Esophagus squamous epithelium (tissue), 4 donors: ENCODE results near the gene CAPS.

Source experiments
- CTCF ChIP-seq, 6 experiments: fragments of 450-650 bp in 4 of 6; fragments of 200-600 bp in 2 of 6; sonication (generic) in 2 of 6; IDR thresholded peaks; one replicate each; pipeline ENCODE4 v1.5.1; 2016 to 2019; ENCODE audit warnings: antibody characterized with exemption in 6 of 6, mild to moderate bottlenecking in 4 of 6, moderate library complexity in 4 of 6
- POLR2A ChIP-seq, 4 donors: fragments of 450-650 bp; IDR thresholded peaks; one replicate each; pipeline ENCODE4 v1.6.1; 2017; ENCODE audit warnings: antibody characterized with exemption in 4 of 4, mild to moderate bottlenecking in 4 of 4, moderate library complexity in 3 of 4

GRCh38 chr19:5882421-5882968, 31.6 kb upstream of the CAPS start:
- no peak for TF ChIP-seq CTCF (IDR thresholded peaks at IDR 0.05)
- no peak for TF ChIP-seq POLR2A (IDR thresholded peaks at IDR 0.05)
